ENCODE results near the gene DYTN.

The DYTN gene

DNA sequence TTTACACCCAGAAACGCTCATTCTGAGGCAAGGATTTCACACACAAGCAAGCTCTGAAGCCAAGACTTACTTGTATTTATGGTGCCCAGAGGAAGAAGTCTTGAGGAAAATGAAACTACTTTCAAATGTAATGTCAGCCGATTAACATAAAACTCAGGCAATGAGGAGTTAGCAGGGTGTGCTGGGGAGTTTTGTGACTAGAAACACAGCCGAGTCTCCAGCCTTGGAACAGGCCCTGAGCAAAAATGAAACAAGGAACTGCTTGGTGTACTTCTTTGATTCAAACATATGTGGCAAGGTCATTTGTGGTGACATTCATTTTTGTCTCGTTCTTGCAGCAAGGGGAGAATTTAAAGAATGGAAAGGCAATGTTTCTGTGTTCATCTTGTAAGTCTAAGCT, 4.5 kb downstream of the DYTN start:
- H3K27ac ChIP-seq (replicated peaks; ENCODE audit: low read length) = no peak overlapping the region
- DNase-seq (ENCODE audit: low spot score) = no peak
- no CpG with 5 or more reads among the region's 4 CpGs for WGBS, 2 donors (ENCODE audit: extremely low coverage in 2 of 2, insufficient read length in 2 of 2, insufficient replicate concordance in 1 of 2)
- no peak overlapping the region for H4K91ac ChIP-seq (ENCODE audit: low read depth, low read length, poor library complexity)
- H2BK120ac ChIP-seq (ENCODE audit: low read depth, low read length) = no peak overlapping the region
- no peak overlapping the region for H4K8ac ChIP-seq (ENCODE audit: low read depth, low read length)
- H3K4me3 ChIP-seq (ENCODE audit: low read length in 2 of 2) = no peak overlapping the region
- no peak overlapping the region for H2AK5ac ChIP-seq (ENCODE audit: low read depth, low read length)
- H3K9me3 ChIP-seq (replicated peaks in 1 of 2; ENCODE audit: control insufficient read depth in 2 of 2, insufficient read depth in 1 of 2, low read depth in 1 of 2, low read length in 2 of 2) = no peaks in the 10 kb centered on the region
- H3K36me3 ChIP-seq (replicated peaks in 1 of 2; ENCODE audit: control insufficient read depth in 2 of 2, insufficient read depth in 2 of 2, low read length in 2 of 2) = no peaks in the 10 kb centered on the region
- no peak overlapping the region for H3K23ac ChIP-seq (ENCODE audit: low read depth, low read length, poor library complexity)
- H3K4me2 ChIP-seq (ENCODE audit: insufficient read depth, low read length, poor library complexity, severe bottlenecking) = no peak overlapping the region
- no peak overlapping the region for H2BK15ac ChIP-seq (ENCODE audit: low read length)
- no peak overlapping the region for H3K4ac ChIP-seq (ENCODE audit: low read length)
- no peak overlapping the region for H2AFZ ChIP-seq (ENCODE audit: low read length)
- no peaks in the 10 kb centered on the region for H3K4me1 ChIP-seq (ENCODE audit: control insufficient read depth in 2 of 2, insufficient read depth in 1 of 2, low read depth in 1 of 2, low read length in 2 of 2)
- H3K14ac ChIP-seq (ENCODE audit: low read length) = no peak overlapping the region
- H3K9ac ChIP-seq (ENCODE audit: low read depth, low read length, poor library complexity) = no peak overlapping the region
- H2BK12ac ChIP-seq (ENCODE audit: low read length) = no peak overlapping the region
- peaks cover 0 to 23% (median 0%) of the 10 kb centered on the region in 3 experiments for H3K27me3 ChIP-seq (ENCODE audit: control insufficient read depth in 3 of 3, insufficient read depth in 3 of 3, low read depth in 1 of 3, low read length in 3 of 3)
- H2BK5ac ChIP-seq (ENCODE audit: low read length) = no peak overlapping the region
- H3K79me1 ChIP-seq (ENCODE audit: low read depth, low read length) = peaks cover 2% of the 10 kb centered on the region
- H3K18ac ChIP-seq (ENCODE audit: low read length) = no peak overlapping the region

DNA sequence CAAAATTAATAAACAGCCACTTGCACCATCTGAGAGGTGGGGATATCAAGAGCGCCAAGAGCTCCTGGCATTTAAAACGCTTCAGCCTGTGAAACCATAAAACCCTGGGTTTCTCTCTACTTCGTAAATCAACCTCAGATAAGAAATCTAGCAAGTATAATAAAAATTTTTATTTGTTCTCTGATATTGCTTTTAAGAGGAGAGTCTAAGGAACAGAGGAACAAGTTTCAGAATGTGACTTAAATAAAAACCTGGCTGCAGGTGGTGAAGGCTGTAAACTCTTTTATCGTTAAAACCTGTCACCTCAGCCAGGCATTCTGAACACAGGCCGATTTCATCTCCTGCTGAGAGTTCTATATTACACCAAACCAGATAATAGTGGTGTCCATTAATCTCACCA, 9.9 kb downstream of the DYTN start:
- H2BK120ac ChIP-seq (ENCODE audit: low read depth, low read length) = no peak overlapping the region
- no peaks in the 10 kb centered on the region for H3K9me3 ChIP-seq (replicated peaks in 1 of 2; ENCODE audit: control insufficient read depth in 2 of 2, insufficient read depth in 1 of 2, low read depth in 1 of 2, low read length in 2 of 2)
- no peak overlapping the region for H3K18ac ChIP-seq (ENCODE audit: low read length)
- H4K8ac ChIP-seq (ENCODE audit: low read depth, low read length) = no peak overlapping the region
- H3K4me2 ChIP-seq (ENCODE audit: insufficient read depth, low read length, poor library complexity, severe bottlenecking) = no peak overlapping the region
- WGBS, 2 donors (ENCODE audit: extremely low coverage in 2 of 2, insufficient read length in 2 of 2, insufficient replicate concordance in 1 of 2) = no CpG with 5 or more reads among the region's 5 CpGs
- DNase-seq (ENCODE audit: low spot score) = no peak
- no peak overlapping the region for H2BK12ac ChIP-seq (ENCODE audit: low read length)
- H3K4me3 ChIP-seq (ENCODE audit: low read length in 2 of 2) = no peak overlapping the region
- H3K4ac ChIP-seq (ENCODE audit: low read length) = no peak overlapping the region
- H3K14ac ChIP-seq (ENCODE audit: low read length) = no peak overlapping the region
- H3K27ac ChIP-seq (replicated peaks; ENCODE audit: low read length) = no peak overlapping the region
- no peak overlapping the region for H2AFZ ChIP-seq (ENCODE audit: low read length)
- H3K23ac ChIP-seq (ENCODE audit: low read depth, low read length, poor library complexity) = no peak overlapping the region
- H2AK5ac ChIP-seq (ENCODE audit: low read depth, low read length) = no peak overlapping the region
- H3K36me3 ChIP-seq (replicated peaks in 1 of 2; ENCODE audit: control insufficient read depth in 2 of 2, insufficient read depth in 2 of 2, low read length in 2 of 2) = no peaks in the 10 kb centered on the region
- no peaks in the 10 kb centered on the region for H3K4me1 ChIP-seq (ENCODE audit: control insufficient read depth in 2 of 2, insufficient read depth in 1 of 2, low read depth in 1 of 2, low read length in 2 of 2)
- peaks cover 0 to 57% (median 0%) of the 10 kb centered on the region in 3 experiments for H3K27me3 ChIP-seq (ENCODE audit: control insufficient read depth in 3 of 3, insufficient read depth in 3 of 3, low read depth in 1 of 3, low read length in 3 of 3)
- no peaks in the 10 kb centered on the region for H3K79me1 ChIP-seq (ENCODE audit: low read depth, low read length)
- H2BK5ac ChIP-seq (ENCODE audit: low read length) = no peak overlapping the region
- no peak overlapping the region for H2BK15ac ChIP-seq (ENCODE audit: low read length)
- no peak overlapping the region for H3K9ac ChIP-seq (ENCODE audit: low read depth, low read length, poor library complexity)
- H4K91ac ChIP-seq (ENCODE audit: low read depth, low read length, poor library complexity) = no peak overlapping the region

DNA sequence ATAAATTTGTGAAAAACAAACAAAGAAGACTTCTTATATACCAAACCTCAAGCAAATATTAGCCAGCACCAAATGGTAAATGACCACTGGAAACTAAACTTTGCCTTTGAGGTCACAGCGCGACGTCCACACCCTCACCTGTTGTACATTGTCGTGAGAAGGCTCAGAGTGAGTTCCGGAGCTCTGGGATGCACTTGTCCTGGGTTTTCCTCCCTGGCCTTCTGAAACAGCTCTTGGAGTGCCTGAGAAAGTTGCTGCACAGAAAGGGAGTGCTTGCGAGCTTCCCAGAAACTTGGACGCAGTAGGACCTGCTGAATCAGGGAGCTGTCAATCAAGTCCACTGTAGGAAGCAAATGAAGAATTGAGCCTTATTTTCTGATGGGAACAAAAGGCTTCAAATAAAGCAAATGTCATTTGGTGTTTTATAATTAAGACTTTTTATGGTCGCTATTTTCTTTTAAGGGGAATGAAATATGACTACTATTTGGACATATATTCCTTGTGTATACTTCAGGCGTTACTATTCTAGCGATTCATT, 11.0 kb downstream of the DYTN start:
- no peak overlapping the region for H2AFZ ChIP-seq (ENCODE audit: low read length)
- no peaks in the 10 kb centered on the region for H3K36me3 ChIP-seq (replicated peaks in 1 of 2; ENCODE audit: control insufficient read depth in 2 of 2, insufficient read depth in 2 of 2, low read length in 2 of 2)
- H2BK12ac ChIP-seq (ENCODE audit: low read length) = no peak overlapping the region
- no peak overlapping the region for H3K14ac ChIP-seq (ENCODE audit: low read length)
- no peak overlapping the region for H4K8ac ChIP-seq (ENCODE audit: low read depth, low read length)
- no peak overlapping the region for H3K23ac ChIP-seq (ENCODE audit: low read depth, low read length, poor library complexity)
- H4K91ac ChIP-seq (ENCODE audit: low read depth, low read length, poor library complexity) = no peak overlapping the region
- no peak overlapping the region for H3K4me2 ChIP-seq (ENCODE audit: insufficient read depth, low read length, poor library complexity, severe bottlenecking)
- H3K4me1 ChIP-seq (ENCODE audit: control insufficient read depth in 2 of 2, insufficient read depth in 1 of 2, low read depth in 1 of 2, low read length in 2 of 2) = no peaks in the 10 kb centered on the region
- H2BK15ac ChIP-seq (ENCODE audit: low read length) = no peak overlapping the region
- H3K4ac ChIP-seq (ENCODE audit: low read length) = no peak overlapping the region
- peaks cover 0 to 49% (median 0%) of the 10 kb centered on the region in 3 experiments for H3K27me3 ChIP-seq (ENCODE audit: control insufficient read depth in 3 of 3, insufficient read depth in 3 of 3, low read depth in 1 of 3, low read length in 3 of 3)
- no peak for DNase-seq (ENCODE audit: low spot score)
- no peak overlapping the region for H3K27ac ChIP-seq (replicated peaks; ENCODE audit: low read length)
- H2BK120ac ChIP-seq (ENCODE audit: low read depth, low read length) = no peak overlapping the region
- H3K9me3 ChIP-seq (replicated peaks in 1 of 2; ENCODE audit: control insufficient read depth in 2 of 2, insufficient read depth in 1 of 2, low read depth in 1 of 2, low read length in 2 of 2) = no peaks in the 10 kb centered on the region
- H2AK5ac ChIP-seq (ENCODE audit: low read depth, low read length) = no peak overlapping the region
- H3K18ac ChIP-seq (ENCODE audit: low read length) = no peak overlapping the region
- no peak overlapping the region for H3K4me3 ChIP-seq (ENCODE audit: low read length in 2 of 2)
- WGBS, 2 donors (ENCODE audit: extremely low coverage in 2 of 2, insufficient read length in 2 of 2, insufficient replicate concordance in 1 of 2) = no CpG with 5 or more reads among the region's 10 CpGs
- H3K79me1 ChIP-seq (ENCODE audit: low read depth, low read length) = no peaks in the 10 kb centered on the region
- H2BK5ac ChIP-seq (ENCODE audit: low read length) = no peak overlapping the region
- no peak overlapping the region for H3K9ac ChIP-seq (ENCODE audit: low read depth, low read length, poor library complexity)

DNA sequence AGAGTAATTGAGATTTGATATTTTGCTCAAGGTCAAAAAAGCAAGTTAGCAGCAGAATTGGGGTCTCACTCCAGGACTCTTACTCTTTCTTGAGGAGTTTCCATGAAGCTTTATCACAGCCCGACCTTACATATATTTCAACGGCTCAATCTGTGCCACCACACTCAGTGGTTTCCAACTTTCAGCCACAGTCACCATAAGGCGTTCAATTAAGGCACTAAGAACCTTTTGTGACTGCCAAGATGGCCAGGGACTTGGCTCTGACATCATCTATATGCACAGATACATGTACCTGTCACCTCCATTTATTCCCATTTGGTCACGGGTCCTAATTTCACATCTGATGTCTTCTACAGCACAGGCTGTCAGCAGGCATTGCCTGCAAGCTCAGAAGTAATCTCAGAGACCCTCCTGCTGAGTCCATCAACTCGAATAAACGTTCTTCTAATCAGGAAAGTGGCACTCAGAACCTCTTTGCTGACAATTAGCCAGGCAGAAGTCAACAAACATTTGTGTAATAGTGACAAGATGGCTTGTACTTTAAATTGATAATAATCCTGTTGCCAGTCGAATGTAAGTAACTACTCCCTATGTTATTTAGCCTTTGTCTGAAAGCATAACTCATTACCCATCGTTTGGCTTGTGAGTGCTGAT, 16.1 kb downstream of the DYTN start:
- H3K27me3 ChIP-seq (ENCODE audit: control insufficient read depth in 3 of 3, insufficient read depth in 3 of 3, low read depth in 1 of 3, low read length in 3 of 3) = peaks cover 0 to 52% (median 0%) of the 10 kb centered on the region in 3 experiments
- DNase-seq (ENCODE audit: low spot score) = no peak
- no peak overlapping the region for H4K8ac ChIP-seq (ENCODE audit: low read depth, low read length)
- no peak overlapping the region for H2BK15ac ChIP-seq (ENCODE audit: low read length)
- H2BK12ac ChIP-seq (ENCODE audit: low read length) = no peak overlapping the region
- H3K18ac ChIP-seq (ENCODE audit: low read length) = no peak overlapping the region
- no peak overlapping the region for H2AFZ ChIP-seq (ENCODE audit: low read length)
- no peak overlapping the region for H4K91ac ChIP-seq (ENCODE audit: low read depth, low read length, poor library complexity)
- WGBS, 2 donors (ENCODE audit: extremely low coverage in 2 of 2, insufficient read length in 2 of 2, insufficient replicate concordance in 1 of 2) = no CpG with 5 or more reads among the region's 8 CpGs
- no peak overlapping the region for H3K27ac ChIP-seq (replicated peaks; ENCODE audit: low read length)
- no peak overlapping the region for H3K9ac ChIP-seq (ENCODE audit: low read depth, low read length, poor library complexity)
- H3K4me3 ChIP-seq (ENCODE audit: low read length in 2 of 2) = no peak overlapping the region
- H3K14ac ChIP-seq (ENCODE audit: low read length) = no peak overlapping the region
- H3K79me1 ChIP-seq (ENCODE audit: low read depth, low read length) = no peaks in the 10 kb centered on the region
- H3K4me1 ChIP-seq (ENCODE audit: control insufficient read depth in 2 of 2, insufficient read depth in 1 of 2, low read depth in 1 of 2, low read length in 2 of 2) = peaks cover 0 to 1% of the 10 kb centered on the region in 2 donors
- no peak overlapping the region for H3K23ac ChIP-seq (ENCODE audit: low read depth, low read length, poor library complexity)
- no peak overlapping the region for H3K4me2 ChIP-seq (ENCODE audit: insufficient read depth, low read length, poor library complexity, severe bottlenecking)
- H2AK5ac ChIP-seq (ENCODE audit: low read depth, low read length) = no peak overlapping the region
- H2BK5ac ChIP-seq (ENCODE audit: low read length) = no peak overlapping the region
- H3K4ac ChIP-seq (ENCODE audit: low read length) = no peak overlapping the region
- H3K9me3 ChIP-seq (replicated peaks in 1 of 2; ENCODE audit: control insufficient read depth in 2 of 2, insufficient read depth in 1 of 2, low read depth in 1 of 2, low read length in 2 of 2) = no peaks in the 10 kb centered on the region
- H3K36me3 ChIP-seq (replicated peaks in 1 of 2; ENCODE audit: control insufficient read depth in 2 of 2, insufficient read depth in 2 of 2, low read length in 2 of 2) = no peaks in the 10 kb centered on the region
- H2BK120ac ChIP-seq (ENCODE audit: low read depth, low read length) = no peak overlapping the region

All from neuronal stem cell (in vitro differentiated cells).